ENCODE data around the gene FAM13A. TPM values are rescaled to one million over a fixed set of nuclear protein-coding genes. Genes with fewer than 3 reads are reported as not detected.
A peak's percentile ranks its signal among the peaks of the same experiment; 100 is the strongest.
"Not testable (repeated sequence)": the region's sequence is repeated elsewhere in the genome, so short reads cannot be mapped to it uniquely, and the experiment has no call there.

FAM13A gene
- total RNA-seq, 2 experiments from 2014 or later: 9.6 to 10.2 TPM

GRCh38 chr4:88858752-88859151 is 198.2 kb downstream of the FAM13A start:
- H3K9me3 ChIP-seq (ENCODE audit: control insufficient read depth in 1 of 2, insufficient read depth in 1 of 2, low read length in 2 of 2): no peaks in the 10 kb centered on the region
- Mint-ChIP-seq H3K9me3 (no peaks in the 10 kb centered on the region), H3K4me1 (ENCODE audit: low read depth) (no peaks in the 10 kb centered on the region), H3K4me3 (no peak overlapping the region), H3K27me3 (no peaks in the 10 kb centered on the region), H3K36me3 (ENCODE audit: low read depth) (no peaks in the 10 kb centered on the region), H3K27ac (no peak overlapping the region)
- ChIA-PET CTCF (interaction anchor here (1.5 kb wide), 1 partner anchor 40 kb away, joined by 4 read pairs; no protein-coding TSS in a partner anchor), POLR2A (no interaction called here)
- H3K4me1 ChIP-seq (ENCODE audit: insufficient read depth, low read length): no peaks in the 10 kb centered on the region
- H3K4me3 ChIP-seq (ENCODE audit: low read length): no peak overlapping the region
- DNase-seq (peak in 3 of 14 experiments; percentile 22 to 40 (median 32)), ATAC-seq (ENCODE audit: poor library complexity) (no peak)
- H3K36me3 ChIP-seq (ENCODE audit: insufficient read depth, low read length): no peaks in the 10 kb centered on the region
- TF ChIP-seq CTCF (IDR thresholded peaks at IDR 0.05): no peak
- intact Hi-C loops (cut with DNase I, micrococcal nuclease): no loop called here
- H3K27ac ChIP-seq (ENCODE audit: low read depth in 1 of 2, low read length in 2 of 2): no peak overlapping the region
- H3K27me3 ChIP-seq (ENCODE audit: control insufficient read depth in 1 of 2, insufficient read depth in 2 of 2, low read length in 2 of 2): no peaks in the 10 kb centered on the region

- DNase-seq (no peak), ATAC-seq (ENCODE audit: poor library complexity) (no peak)
- H3K4me1 ChIP-seq (ENCODE audit: insufficient read depth, low read length): no peaks in the 10 kb centered on the region
- H3K27me3 Mint-ChIP-seq: no peaks in the 10 kb centered on the region
- H3K36me3 Mint-ChIP-seq (ENCODE audit: low read depth): no peaks in the 10 kb centered on the region
- ChIA-PET CTCF (interaction anchor here (1.5 kb wide), 1 partner anchor 39 kb away, joined by 4 read pairs; no protein-coding TSS in a partner anchor), POLR2A (no interaction called here)
- H3K27me3 ChIP-seq (ENCODE audit: control insufficient read depth in 1 of 2, insufficient read depth in 2 of 2, low read length in 2 of 2): no peaks in the 10 kb centered on the region
- H3K4me3 ChIP-seq (ENCODE audit: low read length): no peak overlapping the region
- H3K27ac Mint-ChIP-seq: no peak overlapping the region
- no peak for TF ChIP-seq CTCF (IDR thresholded peaks at IDR 0.05)
- no peaks in the 10 kb centered on the region for H3K36me3 ChIP-seq (ENCODE audit: insufficient read depth, low read length)
- no peak overlapping the region for H3K27ac ChIP-seq (ENCODE audit: low read depth in 1 of 2, low read length in 2 of 2)
- H3K4me1 Mint-ChIP-seq (ENCODE audit: low read depth): no peaks in the 10 kb centered on the region
- intact Hi-C loops (cut with DNase I, micrococcal nuclease): no loop called here
- no peak overlapping the region for H3K4me3 Mint-ChIP-seq
- H3K9me3 Mint-ChIP-seq: no peaks in the 10 kb centered on the region
- no peaks in the 10 kb centered on the region for H3K9me3 ChIP-seq (ENCODE audit: control insufficient read depth in 1 of 2, insufficient read depth in 1 of 2, low read length in 2 of 2)
Measured at GRCh38 chr4:88857588-88857987, 199.4 kb downstream of the FAM13A start.

- no peaks in the 10 kb centered on the region for H3K9me3 Mint-ChIP-seq
- H3K4me3 Mint-ChIP-seq: no peak overlapping the region
- no peak for DNase-seq
- H3K27ac ChIP-seq (ENCODE audit: low read depth in 1 of 2, low read length in 2 of 2): no peak overlapping the region
- no peaks in the 10 kb centered on the region for H3K4me1 Mint-ChIP-seq (ENCODE audit: low read depth)
- CTCF ChIA-PET: interaction anchor here (1.6 kb wide), 1 partner anchor 36 kb away, joined by 7 read pairs; no protein-coding TSS in a partner anchor
- POLR2A ChIA-PET: no interaction called here
- H3K27me3 Mint-ChIP-seq: no peaks in the 10 kb centered on the region
- intact Hi-C loops (cut with DNase I, micrococcal nuclease): no loop called here
- no peaks in the 10 kb centered on the region for H3K4me1 ChIP-seq (ENCODE audit: insufficient read depth, low read length)
- H3K36me3 ChIP-seq (ENCODE audit: insufficient read depth, low read length): no peaks in the 10 kb centered on the region
- no peak for TF ChIP-seq CTCF (IDR thresholded peaks at IDR 0.05)
- no peak overlapping the region for H3K27ac Mint-ChIP-seq
- no peak for ATAC-seq (ENCODE audit: poor library complexity)
- H3K4me3 ChIP-seq (ENCODE audit: low read length): no peak overlapping the region
- H3K9me3 ChIP-seq (ENCODE audit: control insufficient read depth in 1 of 2, insufficient read depth in 1 of 2, low read length in 2 of 2): no peaks in the 10 kb centered on the region
- no peaks in the 10 kb centered on the region for H3K27me3 ChIP-seq (ENCODE audit: control insufficient read depth in 1 of 2, insufficient read depth in 2 of 2, low read length in 2 of 2)
- no peaks in the 10 kb centered on the region for H3K36me3 Mint-ChIP-seq (ENCODE audit: low read depth)
Measured at GRCh38 chr4:88854481-88854880, 202.5 kb downstream of the FAM13A start.

GRCh38 chr4:88853583-88853982 is 203.4 kb downstream of the FAM13A start:
- H3K4me3 Mint-ChIP-seq; CTCF ChIA-PET; POLR2A ChIA-PET; H3K4me1 ChIP-seq (ENCODE audit: insufficient read depth, low read length); DNase-seq; H3K9me3 Mint-ChIP-seq; H3K4me3 ChIP-seq (ENCODE audit: low read length); H3K27ac ChIP-seq (ENCODE audit: low read depth in 1 of 2, low read length in 2 of 2); H3K9me3 ChIP-seq (ENCODE audit: control insufficient read depth in 1 of 2, insufficient read depth in 1 of 2, low read length in 2 of 2); intact Hi-C loops (cut with DNase I, micrococcal nuclease); H3K36me3 ChIP-seq (ENCODE audit: insufficient read depth, low read length); H3K27me3 Mint-ChIP-seq; H3K27me3 ChIP-seq (ENCODE audit: control insufficient read depth in 1 of 2, insufficient read depth in 2 of 2, low read length in 2 of 2); H3K4me1 Mint-ChIP-seq (ENCODE audit: low read depth); H3K36me3 Mint-ChIP-seq (ENCODE audit: low read depth); ATAC-seq (ENCODE audit: poor library complexity); H3K27ac Mint-ChIP-seq: not testable (repeated sequence)
